Measurements from ENCODE around the gene HOXA3. TPM values are rescaled to one million over a fixed set of nuclear protein-coding genes. Genes with fewer than 3 reads are reported as not detected.

HOXA3 gene
- not detected for total RNA-seq
- polyA plus RNA-seq, result under 1 TPM in 1 of 4 donors, not detected in 3; 0.13 TPM

DNA sequence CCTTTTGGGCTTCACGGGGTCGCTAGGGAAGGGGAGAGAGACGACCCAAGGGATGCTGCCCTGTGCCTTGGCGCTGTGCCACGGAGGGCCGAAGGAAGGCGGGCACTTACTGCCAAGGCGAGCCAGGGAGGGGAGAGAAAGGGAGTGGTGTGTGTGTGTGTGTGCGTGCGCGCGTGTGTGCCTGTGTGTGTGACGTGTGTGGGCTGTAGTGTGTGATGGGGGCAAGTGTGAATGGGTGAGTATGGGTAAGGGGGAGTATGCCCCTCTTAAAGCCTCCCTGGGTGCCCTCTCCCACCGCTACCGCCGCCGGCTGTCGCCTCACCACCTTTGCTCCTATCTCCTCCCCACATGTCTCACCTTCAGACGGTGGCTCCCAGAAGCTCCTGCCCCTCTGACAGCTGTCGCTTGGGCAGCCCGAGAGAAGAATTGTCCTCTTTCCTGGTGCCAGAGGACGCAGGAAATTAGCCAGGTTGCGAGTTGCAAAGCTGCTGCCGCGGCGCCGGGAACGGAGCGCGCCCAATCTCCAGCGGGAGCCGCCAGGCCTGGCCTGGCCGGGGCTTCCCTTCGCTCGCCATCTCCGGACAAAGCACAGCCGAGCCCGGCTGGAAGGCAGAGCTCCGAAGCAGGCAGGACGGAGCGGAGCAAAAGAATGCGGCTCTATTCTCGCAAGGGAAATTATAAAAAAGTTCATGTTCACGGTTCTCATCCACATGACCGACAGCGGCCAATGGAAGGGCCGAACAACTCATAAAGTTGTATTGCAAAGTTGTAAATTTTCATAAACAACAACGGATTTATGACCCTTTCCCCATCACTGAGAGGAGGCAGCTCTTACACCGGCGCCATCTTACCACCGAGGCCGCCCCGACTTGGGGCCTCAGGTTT lies at the start of gene HOXA3:
HOXA3 (minus strand) TSS at position 653 of the 885 bp plus-strand sequence. CDS start 41,943 bp downstream, outside the sequence.
- Histone ChIP-seq H3K9me3 (ENCODE audit: control insufficient read depth in 2 of 2, low read length in 2 of 2) (no peaks in the 10 kb centered on the region), H3K27ac (ENCODE audit: insufficient read depth, low read length, poor library complexity, severe bottlenecking) (no peak within 1 kb of the TSS), H3K4me3 (ENCODE audit: low read depth, low read length) (peak within 1 kb of the TSS; percentile 13), H3K36me3 (ENCODE audit: control insufficient read depth, insufficient read depth, low read length) (no peaks in the 10 kb centered on the region), H3K4me1 (ENCODE audit: control insufficient read depth, insufficient read depth, low read length, poor library complexity, severe bottlenecking) (peaks cover 55% of the 10 kb centered on the region), H3K27me3 (ENCODE audit: control insufficient read depth, insufficient read depth, low read length) (peaks cover 59% of the 10 kb centered on the region)
- DNase-seq (no peak), ATAC-seq (ENCODE audit: low read depth in 2 of 2) (no peak)
- Mint-ChIP-seq H3K36me3 (no peaks in the 10 kb centered on the region), H3K27me3 (peaks cover 98% of the 10 kb centered on the region), H3K27ac (peak within 1 kb of the TSS in 1 of 3 donors; percentile 40), H3K9me3 (peaks cover 0 to 10% (median 0%) of the 10 kb centered on the region in 7 donors), H3K4me1 (peaks cover 10 to 65% (median 29%) of the 10 kb centered on the region in 4 donors), H3K4me3 (peak within 1 kb of the TSS; percentile 81 to 96 (median 84))

DNA sequence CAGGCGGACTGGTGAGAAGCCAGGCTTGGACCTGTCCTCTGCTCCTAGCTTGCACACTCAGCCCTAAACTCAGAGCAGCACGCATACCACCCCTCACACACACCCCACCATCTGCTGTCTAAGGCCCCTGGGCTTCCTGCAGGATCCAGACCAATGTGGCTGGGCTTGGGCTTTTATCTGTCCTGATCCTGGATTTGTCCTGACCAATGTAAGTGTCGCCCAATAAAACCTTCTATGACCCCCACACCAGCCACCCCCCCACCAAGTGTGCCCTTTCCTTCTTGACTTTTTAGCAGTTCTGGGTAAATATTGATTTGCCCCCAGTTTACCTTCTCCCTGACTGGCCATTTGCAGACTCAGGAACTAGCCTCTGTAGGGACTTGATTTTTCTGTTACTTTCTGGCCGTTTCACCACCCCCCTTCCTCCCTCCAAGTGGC lies 49.2 kb upstream of the HOXA3 start:
- Mint-ChIP-seq H3K4me1 (peaks cover 4 to 58% (median 25%) of the 10 kb centered on the region in 4 donors), H3K4me3 (peak overlapping the region in 3 of 4 donors; percentile 5 to 87 (median 73)), H3K36me3 (peaks cover 3% of the 10 kb centered on the region), H3K9me3 (peaks cover 0 to 22% (median 0%) of the 10 kb centered on the region in 7 donors), H3K27me3 (peaks cover 91% of the 10 kb centered on the region), H3K27ac (no peak overlapping the region)
- Histone ChIP-seq H3K27ac (ENCODE audit: insufficient read depth, low read length, poor library complexity, severe bottlenecking) (no peak overlapping the region), H3K36me3 (ENCODE audit: control insufficient read depth, insufficient read depth, low read length) (no peaks in the 10 kb centered on the region), H3K27me3 (ENCODE audit: control insufficient read depth, insufficient read depth, low read length) (peaks cover 60% of the 10 kb centered on the region), H3K4me1 (ENCODE audit: control insufficient read depth, insufficient read depth, low read length, poor library complexity, severe bottlenecking) (peaks cover 39% of the 10 kb centered on the region), H3K4me3 (ENCODE audit: low read depth, low read length) (no peak overlapping the region), H3K9me3 (ENCODE audit: control insufficient read depth in 2 of 2, low read length in 2 of 2) (peaks cover 0 to 6% of the 10 kb centered on the region in 2 experiments)
- DNase-seq (no peak), ATAC-seq (ENCODE audit: low read depth in 2 of 2) (no peak)

- peak overlapping the region; percentile 69 to 87 (median 76) for H3K4me3 Mint-ChIP-seq
- no peaks in the 10 kb centered on the region for H3K36me3 ChIP-seq (ENCODE audit: control insufficient read depth, insufficient read depth, low read length)
- H3K4me1 ChIP-seq (ENCODE audit: control insufficient read depth, insufficient read depth, low read length, poor library complexity, severe bottlenecking), result peaks cover 39% of the 10 kb centered on the region
- peaks cover 0 to 6% of the 10 kb centered on the region in 2 experiments for H3K9me3 ChIP-seq (ENCODE audit: control insufficient read depth in 2 of 2, low read length in 2 of 2)
- peaks cover 61% of the 10 kb centered on the region for H3K27me3 ChIP-seq (ENCODE audit: control insufficient read depth, insufficient read depth, low read length)
- H3K4me3 ChIP-seq (ENCODE audit: low read depth, low read length), result no peak overlapping the region
- no peak for DNase-seq
- H3K36me3 Mint-ChIP-seq, result peaks cover 2% of the 10 kb centered on the region
- peaks cover 0 to 22% (median 0%) of the 10 kb centered on the region in 7 donors for H3K9me3 Mint-ChIP-seq
- H3K27ac Mint-ChIP-seq, result peak overlapping the region in 1 of 3 donors; percentile 71
- peaks cover 91% of the 10 kb centered on the region for H3K27me3 Mint-ChIP-seq
- no peak for ATAC-seq (ENCODE audit: low read depth in 2 of 2)
- H3K27ac ChIP-seq (ENCODE audit: insufficient read depth, low read length, poor library complexity, severe bottlenecking), result no peak overlapping the region
- H3K4me1 Mint-ChIP-seq, result peaks cover 0 to 56% (median 24%) of the 10 kb centered on the region in 4 donors
Observed at GRCh38 chr7:27200761-27201579, 48.6 kb upstream of the HOXA3 start.

- Histone ChIP-seq H3K4me3 (ENCODE audit: low read depth, low read length) (no peak within 1 kb of the TSS), H3K27me3 (ENCODE audit: control insufficient read depth, insufficient read depth, low read length) (peaks cover 64% of the 10 kb centered on the region), H3K36me3 (ENCODE audit: control insufficient read depth, insufficient read depth, low read length) (no peaks in the 10 kb centered on the region), H3K9me3 (ENCODE audit: control insufficient read depth in 2 of 2, low read length in 2 of 2) (peaks cover 0 to 6% of the 10 kb centered on the region in 2 experiments), H3K27ac (ENCODE audit: insufficient read depth, low read length, poor library complexity, severe bottlenecking) (no peak within 1 kb of the TSS), H3K4me1 (ENCODE audit: control insufficient read depth, insufficient read depth, low read length, poor library complexity, severe bottlenecking) (peaks cover 35% of the 10 kb centered on the region)
- Mint-ChIP-seq H3K36me3 (no peaks in the 10 kb centered on the region), H3K27me3 (peaks cover 91% of the 10 kb centered on the region), H3K27ac (peak within 1 kb of the TSS in 1 of 3 donors; percentile 71), H3K4me3 (peak within 1 kb of the TSS; percentile 79 to 87 (median 82)), H3K4me1 (peaks cover 0 to 49% (median 19%) of the 10 kb centered on the region in 4 donors), H3K9me3 (peaks cover 0 to 22% (median 0%) of the 10 kb centered on the region in 7 donors)
- no peak for DNase-seq
- peak; percentile 44 to 59 for ATAC-seq (ENCODE audit: low read depth in 2 of 2)
Observed at GRCh38 chr7:27199849-27200760, 47.7 kb upstream of the HOXA3 start, which contains the start of gene HOXA13. TSS of gene HOXA13 (minus strand) at chr7:27200091. CDS start at chr7:27200077, 14 bp downstream.

- H3K9me3 ChIP-seq (ENCODE audit: control insufficient read depth in 2 of 2, low read length in 2 of 2), result peaks cover 0 to 6% of the 10 kb centered on the region in 2 experiments
- H3K27me3 ChIP-seq (ENCODE audit: control insufficient read depth, insufficient read depth, low read length), result peaks cover 67% of the 10 kb centered on the region
- H3K4me1 ChIP-seq (ENCODE audit: control insufficient read depth, insufficient read depth, low read length, poor library complexity, severe bottlenecking), result peaks cover 28% of the 10 kb centered on the region
- Mint-ChIP-seq H3K36me3 (no peaks in the 10 kb centered on the region), H3K4me1 (peaks cover 0 to 49% (median 16%) of the 10 kb centered on the region in 4 donors), H3K27ac (no peak overlapping the region), H3K9me3 (peaks cover 0 to 18% (median 0%) of the 10 kb centered on the region in 7 donors), H3K4me3 (peak overlapping the region in 3 of 4 donors; percentile 44 to 60 (median 47)), H3K27me3 (peaks cover 91% of the 10 kb centered on the region)
- H3K36me3 ChIP-seq (ENCODE audit: control insufficient read depth, insufficient read depth, low read length), result no peaks in the 10 kb centered on the region
- ATAC-seq (ENCODE audit: low read depth in 2 of 2) (no peak), DNase-seq (no peak)
- no peak overlapping the region for H3K4me3 ChIP-seq (ENCODE audit: low read depth, low read length)
- H3K27ac ChIP-seq (ENCODE audit: insufficient read depth, low read length, poor library complexity, severe bottlenecking), result no peak overlapping the region
Observed at GRCh38 chr7:27198871-27199801, 46.8 kb upstream of the HOXA3 start.

DNA sequence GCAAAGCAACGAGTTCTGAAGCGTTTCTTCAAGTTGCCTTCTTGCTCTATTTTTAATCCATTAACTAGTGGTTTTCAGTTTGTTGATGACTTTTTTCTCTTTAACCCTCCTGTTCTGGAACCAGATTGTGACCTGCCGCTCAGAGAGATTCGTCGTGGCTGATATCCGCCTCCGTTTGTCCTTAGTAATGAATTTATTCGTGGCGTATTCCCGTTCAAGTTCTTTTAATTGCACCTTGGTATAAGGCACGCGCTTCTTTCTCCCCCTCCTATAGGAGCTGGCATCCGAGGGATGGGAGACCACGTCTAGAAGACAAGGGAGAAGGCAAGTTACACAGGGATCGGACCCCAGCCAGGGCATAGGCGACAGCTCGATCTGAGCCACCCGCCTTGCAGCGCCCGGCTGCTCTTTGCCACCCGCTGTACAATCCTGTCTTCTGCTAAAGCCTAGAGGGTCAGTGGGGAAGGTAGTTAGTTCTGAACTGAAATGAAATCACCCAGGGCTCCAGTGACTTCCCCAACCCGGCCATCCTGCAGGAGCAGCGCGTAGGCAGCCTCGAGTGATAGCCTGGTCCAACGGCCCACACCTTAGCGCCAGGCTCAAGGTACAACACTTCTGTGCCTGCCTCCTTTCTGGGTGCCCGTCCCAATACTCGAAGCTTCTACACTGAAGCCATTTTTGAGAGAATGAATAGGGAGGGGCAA lies 45.9 kb upstream of the HOXA3 start:
- no peaks in the 10 kb centered on the region for H3K36me3 ChIP-seq (ENCODE audit: control insufficient read depth, insufficient read depth, low read length)
- H3K9me3 ChIP-seq (ENCODE audit: control insufficient read depth in 2 of 2, low read length in 2 of 2), result peaks cover 0 to 6% of the 10 kb centered on the region in 2 experiments
- H3K4me3 Mint-ChIP-seq, result peak overlapping the region; percentile 1 to 68 (median 24)
- peaks cover 0 to 18% (median 0%) of the 10 kb centered on the region in 7 donors for H3K9me3 Mint-ChIP-seq
- no peak for DNase-seq
- no peaks in the 10 kb centered on the region for H3K36me3 Mint-ChIP-seq
- no peak overlapping the region for H3K4me3 ChIP-seq (ENCODE audit: low read depth, low read length)
- H3K27me3 ChIP-seq (ENCODE audit: control insufficient read depth, insufficient read depth, low read length), result peaks cover 70% of the 10 kb centered on the region
- no peak overlapping the region for H3K27ac ChIP-seq (ENCODE audit: insufficient read depth, low read length, poor library complexity, severe bottlenecking)
- no peak overlapping the region for H3K27ac Mint-ChIP-seq
- peaks cover 30% of the 10 kb centered on the region for H3K4me1 ChIP-seq (ENCODE audit: control insufficient read depth, insufficient read depth, low read length, poor library complexity, severe bottlenecking)
- peaks cover 91% of the 10 kb centered on the region for H3K27me3 Mint-ChIP-seq
- H3K4me1 Mint-ChIP-seq, result peaks cover 4 to 51% (median 16%) of the 10 kb centered on the region in 4 donors
- no peak for ATAC-seq (ENCODE audit: low read depth in 2 of 2)
